Measurements from ENCODE around the gene CACNG3.

GRCh38 chr16:24382762-24383407 lies 126.8 kb downstream of the CACNG3 start:
- TF ChIP-seq POLR2AphosphoS5 (IDR thresholded peaks at IDR 0.05) (no peak), EP300 (conservative IDR thresholded peaks at IDR 0.05; ENCODE audit: poor library complexity, severe bottlenecking) (no peak), CTCF (IDR thresholded peaks at IDR 0.05; ENCODE audit: poor library complexity, severe bottlenecking) (no peak), REST (IDR thresholded peaks at IDR 0.05; ENCODE audit: borderline replicate concordance) (peak; percentile 39), RAD21 (conservative IDR thresholded peaks at IDR 0.05) (no peak)

All from neural cell (in vitro differentiated cells).